ENCODE measurements around the gene GCNT1. TPM values are rescaled to one million over a fixed set of nuclear protein-coding genes. Genes with fewer than 3 reads are reported as not detected.

The GCNT1 gene
- total RNA-seq (2012; rRNA removed) (10.0 and 46.6 TPM in 2 replicates), polyA plus RNA-seq (2012; rRNA removed) (9.3 and 12.5 TPM in 2 replicates), Bru-seq, nascent RNA (percentile 56 among the genes with signal in this experiment), BruChase-seq, experiment 1, labeled RNA remaining after a 6-hour chase (percentile 57 among the genes with signal in this experiment), BruChase-seq, experiment 2, labeled RNA remaining after a 2-hour chase (percentile 64 among the genes with signal in this experiment)
- polyA plus RNA-seq (2012; cell fraction: cytosol; rRNA removed) = 2.9 and 4.5 TPM in 2 replicates
- 1.8 and 7.6 TPM in 2 replicates for polyA plus RNA-seq (2012; cell fraction: nucleus; rRNA removed; ENCODE audit: low replicate concordance)
- long read RNA-seq, full-length matches to known transcripts = 4 of 9 reads
- long read RNA-seq, partial matches to known transcripts = 2 of 9 reads
- long read RNA-seq, other reads (novel, unspliced or antisense) = 3 of 9 reads

- H2BK15ac ChIP-seq (ENCODE audit: low read depth, low read length) = no peak within 1 kb of the TSS
- peak within 1 kb of the TSS; percentile 9 to 51; a peak in 2 of 4 replicates for H4K8ac ChIP-seq (ENCODE audit: low read depth in 2 of 2, low read length in 2 of 2)
- POLR2A ChIA-PET (ENCODE audit: unreplicated experiment) = no interaction called here
- intact Hi-C loops (cut with micrococcal nuclease) (no loop called here), in situ Hi-C loops (cut with MboI; ENCODE audit: low sequenced_read_pairs) (no loop called here), dilution Hi-C loops (cut with HindIII; ENCODE audit: low sequenced_read_pairs, unreplicated experiment) (no loop called here)
- no peak within 1 kb of the TSS for H2BK20ac ChIP-seq (ENCODE audit: low read depth, low read length)
- no peaks in the 10 kb centered on the region for H3K9me3 ChIP-seq (ENCODE audit: control insufficient read depth, insufficient read depth, low read length)
- 0 out of 2 replicates have a peak within 1 kb of the TSS, but pooled peaks have one; percentile 6 for H4K91ac ChIP-seq (ENCODE audit: insufficient read depth, low read depth, low read length)
- peak within 1 kb of the TSS; percentile 94 for H2AFZ ChIP-seq (replicated peaks; ENCODE audit: low read length, poor library complexity)
- H3K27me3 ChIP-seq (ENCODE audit: control insufficient read depth, insufficient read depth, low read length) = no peaks in the 10 kb centered on the region
- no peak within 1 kb of the TSS; the same call in 1 of the 2 replicates for H3K14ac ChIP-seq (replicated peaks; ENCODE audit: low read depth, low read length)
- no peak within 1 kb of the TSS for H3K23ac ChIP-seq (ENCODE audit: low read depth, low read length)
- whole genome bisulfite sequencing, 2 experiments (ENCODE audit: extremely low coverage in 2 of 2, insufficient read length in 1 of 2) = 0% methylated on average over 12 of the region's 65 CpGs; no CpG with 5 or more reads in 1 of the 2 experiments
- H3K9me1 ChIP-seq (ENCODE audit: insufficient read depth, low read length) = peaks cover 3% of the 10 kb centered on the region; the same call in 1 of the 2 replicates
- H3K27ac ChIP-seq (ENCODE audit: insufficient read depth, low read length) = peak within 1 kb of the TSS; percentile 57; the same call in 1 of the 2 replicates
- H2AK5ac ChIP-seq (ENCODE audit: low read depth, low read length) = no peak within 1 kb of the TSS
- peak within 1 kb of the TSS; percentile 98 for H3K4me3 ChIP-seq (ENCODE audit: insufficient read depth, low read depth, low read length)
- no peaks in the 10 kb centered on the region; the same call in 1 of the 2 replicates for H3K36me3 ChIP-seq (ENCODE audit: control insufficient read depth, insufficient read depth, low read length)
- 0 out of 2 replicates have a peak within 1 kb of the TSS, but pooled peaks have one; percentile 22 for H2BK120ac ChIP-seq (ENCODE audit: low read depth, low read length)
- peak within 1 kb of the TSS; percentile 55; the same call in 1 of the 2 replicates for H3K18ac ChIP-seq (ENCODE audit: low read depth, low read length)
- H3K4me1 ChIP-seq (ENCODE audit: control insufficient read depth, insufficient read depth, low read length) = peaks cover 3% of the 10 kb centered on the region
- peak within 1 kb of the TSS; percentile 4; the same call in 1 of the 2 replicates for H4K5ac ChIP-seq (ENCODE audit: low read depth, low read length)
- no peak within 1 kb of the TSS for H3K56ac ChIP-seq (ENCODE audit: extremely low read depth, insufficient read depth, low read length)
- H4K20me1 ChIP-seq (ENCODE audit: insufficient read depth, low read length) = no peaks in the 10 kb centered on the region
- DNase-seq (peak; percentile 60), ATAC-seq (ENCODE audit: low read depth) (peak; percentile 84)
- H3K4me2 ChIP-seq (ENCODE audit: low read depth, low read length) = peak within 1 kb of the TSS; percentile 93
- H3K79me1 ChIP-seq (ENCODE audit: low read depth in 1 of 2, low read length in 2 of 2) = peaks cover 0 to 4% of the 10 kb centered on the region in 2 experiments; a peak in 1 of 4 replicates
- peak within 1 kb of the TSS; percentile 14 for H2BK5ac ChIP-seq (ENCODE audit: low read depth, low read length, poor library complexity, severe bottlenecking)
- peak within 1 kb of the TSS; percentile 74 for H2AK9ac ChIP-seq (replicated peaks; ENCODE audit: low read depth, low read length, poor library complexity)
- CTCF ChIA-PET = no interaction called here
- no TSS peak for BruUV-seq (replicated peaks)
- 0 out of 2 replicates have a peak, but pooled peaks have one; percentile 17 for TF ChIP-seq CTCF (conservative IDR thresholded peaks at IDR 0.05; ENCODE audit: low read depth, low read length)
- no peak for TF ChIP-seq RCOR1 (IDR thresholded peaks at IDR 0.05; ENCODE audit: insufficient replicate concordance, low read length)
- 0 out of 2 replicates have a peak within 1 kb of the TSS, but pooled peaks have one; percentile 10 for H3K4ac ChIP-seq (ENCODE audit: low read depth, low read length)
- peak within 1 kb of the TSS; percentile 83 for H3K9ac ChIP-seq (ENCODE audit: low read depth, low read length)
These were observed at the start of gene GCNT1 for GRCh38 chr9:76458903-76459693. Gene GCNT1 (plus strand): TSS chr9:76459182. CDS start chr9:76502382, 43,200 bp downstream.
